Gastroesophageal sphincter (tissue), 3 donors: ENCODE results near the gene EML4.

Source experiments
- CTCF ChIP-seq, 4 experiments: fragments of 200-600 bp in 2 of 4; fragments of 450-650 bp in 2 of 4; sonication (generic) in 1 of 4; IDR thresholded peaks; one replicate each; pipeline ENCODE4 v1.5.1; 2017 to 2019; ENCODE audit warnings: antibody characterized with exemption in 4 of 4, mild to moderate bottlenecking in 2 of 4, moderate library complexity in 2 of 4
- POLR2A ChIP-seq, 2 donors: fragments of 450-650 bp; IDR thresholded peaks; one replicate each; pipeline ENCODE4 v1.6.1; 2017; ENCODE audit warnings: antibody characterized with exemption in 2 of 2, mild to moderate bottlenecking in 2 of 2, moderate library complexity in 1 of 2
- POLR2AphosphoS5 ChIP-seq: sonication (generic); formaldehyde crosslinking; IDR thresholded peaks from one replicate; pipeline ENCODE4 v1.6.1; 2017; ENCODE audit warnings: antibody characterized with exemption

DNA sequence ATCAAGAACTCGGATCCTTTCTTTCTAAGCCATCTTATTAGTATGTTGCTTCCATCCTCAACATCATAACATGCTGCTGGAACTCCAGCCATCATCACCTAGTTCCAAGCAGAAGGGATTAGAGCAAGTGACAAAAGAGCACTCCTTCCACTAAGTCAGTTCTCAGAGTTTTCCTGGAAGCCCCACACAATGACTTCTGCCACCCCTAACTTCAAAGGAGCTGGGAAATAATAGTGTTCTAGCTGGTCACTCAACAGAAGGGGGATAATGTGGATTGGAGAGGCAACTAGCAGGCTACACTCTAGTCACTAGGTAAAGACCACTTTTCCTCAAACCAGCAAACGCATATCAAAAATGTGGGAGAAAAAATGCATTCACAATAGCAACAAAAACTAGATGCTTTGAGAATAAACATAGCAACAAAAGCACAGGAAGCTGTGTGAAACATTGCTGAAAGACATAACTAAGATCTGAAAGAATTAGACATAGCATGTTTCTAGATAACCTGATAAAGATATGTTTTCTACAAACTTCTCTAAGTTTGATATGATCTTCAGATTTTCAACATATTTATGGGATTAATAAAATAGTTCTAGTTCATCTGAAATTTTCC lies 152.4 kb downstream of the EML4 start:
- TF ChIP-seq CTCF (IDR thresholded peaks at IDR 0.05): no peak
- TF ChIP-seq POLR2A (IDR thresholded peaks at IDR 0.05): no peak
- no peak for TF ChIP-seq POLR2AphosphoS5
